ENCODE measurements around the gene HSP90B1. TPM values are rescaled to one million over a fixed set of nuclear protein-coding genes. Genes with fewer than 3 reads are reported as not detected.

The HSP90B1 gene
- total RNA-seq, 1 experiment from 2014 or later = 888 TPM

- TF ChIP-seq REST (IDR thresholded peaks at IDR 0.05; ENCODE audit: low read depth) (no peak), YY1 (IDR thresholded peaks at IDR 0.05; ENCODE audit: extremely low read depth, insufficient replicate concordance, low read depth, low read length) (no peak), POLR2A (IDR thresholded peaks at IDR 0.05; ENCODE audit: borderline replicate concordance, extremely low read depth, insufficient read depth, insufficient read length) (no peak), SRF (IDR thresholded peaks at IDR 0.05; ENCODE audit: low read depth) (no peak), POLR2AphosphoS5 (IDR thresholded peaks at IDR 0.05; ENCODE audit: low read depth, low read length) (no peak), MAX (IDR thresholded peaks at IDR 0.05) (no peak)
Observed at GRCh38 chr12:103917873-103918272, 12.3 kb upstream of the HSP90B1 start (continued).

- peak overlapping the region; percentile 44 for H2AFZ ChIP-seq (ENCODE audit: low read depth, low read length, poor library complexity, severe bottlenecking)
- peak overlapping the region; percentile 41 for H3K4me2 ChIP-seq (ENCODE audit: low read length)
- ATAC-seq = peak; percentile 3; the same call in 1 of the 2 replicates
- POLR2A ChIA-PET = no interaction called here
- H4K20me1 ChIP-seq (ENCODE audit: insufficient read depth) = no peaks in the 10 kb centered on the region
- H3K27me3 ChIP-seq (ENCODE audit: insufficient read depth, low read length) = no peaks in the 10 kb centered on the region
- no peak overlapping the region for H3K27ac ChIP-seq (ENCODE audit: low read depth, low read length)
- H3K9me3 ChIP-seq (ENCODE audit: control insufficient read depth in 1 of 2, insufficient read depth in 1 of 2, low read depth in 1 of 2, low read length in 2 of 2) = no peaks in the 10 kb centered on the region
- DNase-seq (ENCODE audit: low read depth, low spot score) = peak; percentile 39
- RAD21 ChIA-PET (ENCODE audit: low non-redundant PET in 1 of 2, low total read pairs in 2 of 2, uncharacterized antibody in 2 of 2, unreplicated experiment in 2 of 2) = no interaction called here
- no peak overlapping the region for H3K4me3 ChIP-seq (replicated peaks in 1 of 2; ENCODE audit: low read depth in 1 of 2, low read length in 2 of 2)
- intact Hi-C loops (cut with micrococcal nuclease) = no loop called here
- no peaks in the 10 kb centered on the region for H3K9me2 ChIP-seq (ENCODE audit: insufficient read depth)
- BruUV-seq (replicated peaks) = no TSS peak
- H3K79me2 ChIP-seq (ENCODE audit: insufficient read depth, low read length) = no peaks in the 10 kb centered on the region
- H3K4me1 ChIP-seq (ENCODE audit: control insufficient read depth in 1 of 2, insufficient read depth in 2 of 2, low read length in 2 of 2) = peaks cover 3 to 21% of the 10 kb centered on the region in 2 experiments
- TF ChIP-seq EZH2phosphoT487 (IDR thresholded peaks at IDR 0.05; ENCODE audit: borderline replicate concordance) (no peak), POLR2AphosphoS5 (IDR thresholded peaks at IDR 0.05; ENCODE audit: low read depth, low read length) (no peak), JUND (IDR thresholded peaks at IDR 0.05) (peak; percentile 23; the same call in 1 of the 2 replicates), TCF7L2 (IDR thresholded peaks at IDR 0.05; ENCODE audit: borderline replicate concordance, extremely low read depth, insufficient read depth, insufficient read length) (peak; percentile 40), EZH2 (IDR thresholded peaks at IDR 0.05) (no peak), EGR1 (IDR thresholded peaks at IDR 0.05; ENCODE audit: low read depth) (no peak), CBX3 (IDR thresholded peaks at IDR 0.05; ENCODE audit: low read depth) (0 out of 2 replicates have a peak, but pooled peaks have one; percentile 33), FOSL1 (IDR thresholded peaks at IDR 0.05; ENCODE audit: low read depth) (peak; percentile 36; the same call in 1 of the 2 replicates), SRF (IDR thresholded peaks at IDR 0.05; ENCODE audit: low read depth) (no peak), MAX (IDR thresholded peaks at IDR 0.05) (0 out of 2 replicates have a peak, but pooled peaks have one; percentile 31)
- CTCF ChIA-PET = no interaction called here
- no peaks in the 10 kb centered on the region for H3K36me3 ChIP-seq (ENCODE audit: control insufficient read depth in 1 of 2, insufficient read depth in 2 of 2, low read length in 2 of 2)
- H3K9ac ChIP-seq (ENCODE audit: low read length) = no peak overlapping the region
Observed at GRCh38 chr12:103924761-103925641, 5.2 kb upstream of the HSP90B1 start.

Data from HCT116 (cell line).